ENCODE data around the gene OS9. TPM values are rescaled to one million over a fixed set of nuclear protein-coding genes. Genes with fewer than 3 reads are reported as not detected.

Gene OS9
- total and polyA plus RNA-seq, 2 of the 4 experiments (the other 2 are of a cell fraction): 159 to 272 TPM

- POLR2A ChIA-PET (ENCODE audit: unreplicated experiment): no interaction called here
Measured at GRCh38 chr12:57718641-57719528, 25.0 kb downstream of the OS9 start.

More at GRCh38 chr12:57718641-57719528, 25.0 kb downstream of the OS9 start:
- no peak overlapping the region for H3K18ac ChIP-seq (ENCODE audit: low read depth, low read length)
- 100% methylated on average over 3 of the region's 15 CpGs; no CpG with 5 or more reads in 1 of the 2 experiments for WGBS, 2 experiments (ENCODE audit: extremely low coverage in 2 of 2, insufficient read length in 1 of 2)
- H2BK15ac ChIP-seq (ENCODE audit: low read depth, low read length): no peak overlapping the region
- no peak overlapping the region for H3K27ac ChIP-seq (ENCODE audit: insufficient read depth, low read length)
- peaks cover 51% of the 10 kb centered on the region for H3K36me3 ChIP-seq (ENCODE audit: control insufficient read depth, insufficient read depth, low read length)
- no peak overlapping the region for H3K23ac ChIP-seq (ENCODE audit: low read depth, low read length)
- H3K4me2 ChIP-seq (ENCODE audit: low read depth, low read length): no peak overlapping the region
- intact Hi-C loops (cut with micrococcal nuclease) (no loop called here), dilution Hi-C loops (cut with HindIII; ENCODE audit: low sequenced_read_pairs, unreplicated experiment) (no loop called here), in situ Hi-C loops (cut with MboI; ENCODE audit: low sequenced_read_pairs) (no loop called here)
- no peak overlapping the region for H2BK120ac ChIP-seq (ENCODE audit: low read depth, low read length)
- DNase-seq: no peak
- H3K4ac ChIP-seq (ENCODE audit: low read depth, low read length): no peak overlapping the region
- H4K20me1 ChIP-seq (ENCODE audit: insufficient read depth, low read length): no peaks in the 10 kb centered on the region
- no peak for TF ChIP-seq RFX5 (IDR thresholded peaks at IDR 0.05; ENCODE audit: low read depth, low read length)
- no peak for TF ChIP-seq MAZ (IDR thresholded peaks at IDR 0.05; ENCODE audit: borderline replicate concordance, low read depth, low read length)
- TF ChIP-seq POLR2A (IDR thresholded peaks at IDR 0.05; ENCODE audit: low read depth, low read length): no peak
- no peak for TF ChIP-seq BHLHE40 (IDR thresholded peaks at IDR 0.05; ENCODE audit: low read depth, low read length)
- H3K56ac ChIP-seq (ENCODE audit: extremely low read depth, insufficient read depth, low read length): no peak overlapping the region
- CTCF ChIA-PET: no interaction called here
- H2AK9ac ChIP-seq (replicated peaks; ENCODE audit: low read depth, low read length, poor library complexity): no peak overlapping the region
- H3K27me3 ChIP-seq (ENCODE audit: control insufficient read depth, insufficient read depth, low read length): no peaks in the 10 kb centered on the region
- H4K5ac ChIP-seq (ENCODE audit: low read depth, low read length): no peak overlapping the region
- BruUV-seq (replicated peaks): no TSS peak
- no peak overlapping the region for H4K91ac ChIP-seq (ENCODE audit: insufficient read depth, low read depth, low read length)
- no peaks in the 10 kb centered on the region for H3K79me1 ChIP-seq (ENCODE audit: low read depth in 1 of 2, low read length in 2 of 2)
- H3K14ac ChIP-seq (replicated peaks; ENCODE audit: low read depth, low read length): no peak overlapping the region
- no peak overlapping the region for H3K4me3 ChIP-seq (ENCODE audit: insufficient read depth, low read depth, low read length)
- H3K9me3 ChIP-seq (ENCODE audit: control insufficient read depth, insufficient read depth, low read length): no peaks in the 10 kb centered on the region
- H2AFZ ChIP-seq (replicated peaks; ENCODE audit: low read length, poor library complexity): no peak overlapping the region
- no peaks in the 10 kb centered on the region for H3K4me1 ChIP-seq (ENCODE audit: control insufficient read depth, insufficient read depth, low read length)
- no peak overlapping the region for H4K8ac ChIP-seq (ENCODE audit: low read depth in 2 of 2, low read length in 2 of 2)
- no peak for ATAC-seq (ENCODE audit: low read depth)
- H2AK5ac ChIP-seq (ENCODE audit: low read depth, low read length): no peak overlapping the region
- peaks cover 3% of the 10 kb centered on the region; the same call in 1 of the 2 replicates for H3K9me1 ChIP-seq (ENCODE audit: insufficient read depth, low read length)
- no peak overlapping the region for H2BK20ac ChIP-seq (ENCODE audit: low read depth, low read length)
- no peak overlapping the region for H2BK5ac ChIP-seq (ENCODE audit: low read depth, low read length, poor library complexity, severe bottlenecking)
- H3K9ac ChIP-seq (ENCODE audit: low read depth, low read length): no peak overlapping the region

Measured in IMR-90 (cell line).